ENCODE measurements around the gene HSFX3.

GRCh38 chrX:149511081-149511480 is 38.6 kb downstream of the HSFX3 start:
- TF ChIP-seq L3MBTL2 (conservative IDR thresholded peaks at IDR 0.05): no peak
- TF ChIP-seq FOXA1 (IDR thresholded peaks at IDR 0.05): no peak
- TF ChIP-seq BHLHE40 (IDR thresholded peaks at IDR 0.05; ENCODE audit: borderline replicate concordance): no peak

Data from HEK293T (cell line).